Sigmoid colon (tissue), 7 donors: Measurements from ENCODE around the gene FBXL16. TPM values are rescaled to one million over a fixed set of nuclear protein-coding genes. Genes with fewer than 3 reads are reported as not detected.

Source experiments
- DNase-seq: peaks from one replicate; pipeline ENCODE4 v3.0.0-alpha.2; 2019
- H3K27ac ChIP-seq, 4 donors: fragments of 200-600 bp; sonication (generic); one replicate each; pipeline ENCODE4 v1.5.1; 2016 to 2019; ENCODE audit warnings: mild to moderate bottlenecking in 1 of 4
- H3K27me3 ChIP-seq, 3 donors: fragments of 200-600 bp; sonication (generic); one replicate each; pipeline ENCODE4 v1.5.1; 2019; ENCODE audit warnings: mild to moderate bottlenecking in 1 of 3
- H3K36me3 ChIP-seq, 4 donors: fragments of 200-600 bp; sonication (generic); one replicate each; pipeline ENCODE4 v1.5.1; 2016 to 2019
- H3K4me1 ChIP-seq, 4 donors: fragments of 200-600 bp; sonication (generic); one replicate each; pipeline ENCODE4 v1.5.1; 2017 to 2019
- H3K4me3 ChIP-seq, 4 donors: fragments of 200-600 bp; sonication (generic); one replicate each; pipeline ENCODE4 v1.5.1; 2017 to 2019; ENCODE audit warnings: mild to moderate bottlenecking in 2 of 4, moderate library complexity in 1 of 4
- H3K9me3 ChIP-seq, 4 donors: fragments of 200-600 bp in 3 of 4; sonication (generic) in 3 of 4; one replicate each; pipeline versions ENCODE4 v1.5.1 to v1.6.1; 2013 to 2019
- EP300 ChIP-seq, 4 donors: sonication (generic); formaldehyde crosslinking; IDR thresholded peaks; one replicate each; pipeline ENCODE4 v1.6.1; 2017; ENCODE audit warnings: antibody characterized with exemption in 4 of 4
- POLR2A ChIP-seq, 2 donors: fragments of 450-650 bp; IDR thresholded peaks; one replicate each; pipeline ENCODE4 v1.6.1; 2016; ENCODE audit warnings: antibody characterized with exemption in 2 of 2, mild to moderate bottlenecking in 2 of 2, moderate library complexity in 2 of 2
- POLR2AphosphoS5 ChIP-seq, 4 donors: sonication (generic); formaldehyde crosslinking; IDR thresholded peaks; one replicate each; pipeline ENCODE4 v1.6.1; 2017; ENCODE audit warnings: antibody characterized with exemption in 4 of 4
- WGBS, 2 donors: extraction: QIAGEN DNeasy Blood & Tissue Kit; methylation state at CpG; one replicate each; pipeline ENCODE4 v1.1.7; 2013; 5-methylcytosine and 5-hydroxymethylcytosine counted together
- intact Hi-C: fragments of 100-400 bp; cut with DNase I; formaldehyde crosslinking; loops from one replicate; pipeline ENCODE4 v1.15.1; 2023
- polyA plus RNA-seq, 3 donors: library from polyadenylated mRNA; stranded (reverse); fragments of 200-250 nt; gene quantifications; one replicate each; pipeline ENCODE4 v1.2.3, GENCODE V29; 2013
- total RNA-seq, 4 donors: library from RNA; depleted of rRNA; stranded (reverse); fragments of >200 nt; gene quantifications; one replicate each; pipeline ENCODE4 v1.1.0, GENCODE V29; 2016
- TF ChIP-seq, protein P1 (sequence below), 4 experiments: fragments of 450-650 bp in 3 of 4; fragments of 200-600 bp in 1 of 4; IDR thresholded peaks; one replicate each; pipeline ENCODE4 v1.5.1; 2016 to 2019; ENCODE audit warnings: antibody characterized with exemption in 4 of 4, mild to moderate bottlenecking in 3 of 4, moderate library complexity in 2 of 4
- donor health status: healthy with polysubstance abuse.
- donor health status: Bipolar disorder and iron deficiency.
- donor health status: healthy.

FBXL16 gene
- total and polyA plus RNA-seq, 7 donors = 0.16 to 2.4 (median 1.4) TPM; not detected in 1

DNA sequence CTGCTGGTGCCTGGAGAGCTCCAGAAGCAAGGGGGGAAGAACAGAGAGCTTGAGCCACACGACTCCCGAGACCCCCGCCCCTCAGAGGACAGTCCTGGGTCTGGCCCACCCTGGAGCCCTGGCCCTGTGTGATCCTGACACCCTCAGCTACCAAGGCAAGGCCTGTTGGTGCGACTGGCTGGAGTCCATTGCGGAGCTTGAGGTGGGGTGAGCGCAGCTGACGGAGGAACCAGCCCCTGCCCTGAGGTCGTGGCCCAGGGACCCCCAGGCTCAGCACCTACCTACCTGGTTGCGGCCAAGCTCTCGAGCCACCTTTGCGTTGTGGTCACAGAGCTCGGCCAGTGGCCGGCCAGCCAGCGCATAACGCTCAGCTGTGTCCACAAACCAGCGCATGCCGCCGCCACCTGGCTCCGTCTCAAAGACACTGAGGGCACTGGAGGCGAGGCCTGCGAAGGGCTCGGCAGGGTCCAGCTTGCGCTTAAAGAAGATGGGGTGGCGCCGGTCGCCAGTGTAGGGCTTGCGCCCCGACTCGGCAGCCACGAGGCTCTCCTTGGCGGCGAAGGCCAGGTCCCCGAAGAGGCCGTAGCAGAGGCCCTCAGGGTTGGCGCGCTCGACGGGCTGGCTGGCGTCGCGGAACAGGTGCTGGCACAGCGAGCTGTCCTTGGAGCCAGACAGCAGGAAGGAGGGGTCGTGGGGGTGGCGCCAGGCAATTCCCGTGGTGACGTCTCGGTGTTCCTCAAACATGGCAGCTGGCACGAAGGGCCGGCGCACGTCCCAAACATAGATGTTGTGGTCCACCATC, 18.9 kb downstream of the FBXL16 start:
- H3K9me3 ChIP-seq = no peaks in the 10 kb centered on the region
- intact Hi-C loops = loop anchor here (10.0 kb wide), 1 partner anchor 1088 kb away; the partner anchor contains the start of genes EME2, MRPS34 and NME3
- peaks cover 0 to 71% (median 64%) of the 10 kb centered on the region in 4 donors for H3K4me1 ChIP-seq
- no peak overlapping the region for H3K4me3 ChIP-seq
- peaks cover 11 to 40% (median 20%) of the 10 kb centered on the region in 4 donors for H3K36me3 ChIP-seq
- no peak for DNase-seq
- peaks cover 0 to 2% (median 0%) of the 10 kb centered on the region in 3 donors for H3K27me3 ChIP-seq
- H3K27ac ChIP-seq = no peak overlapping the region
- 95 to 96% methylated on average over 51 of the region's 51 CpGs for WGBS, 2 donors
- TF ChIP-seq POLR2AphosphoS5 (IDR thresholded peaks at IDR 0.05) = no peak
- TF ChIP-seq, protein P1, sequence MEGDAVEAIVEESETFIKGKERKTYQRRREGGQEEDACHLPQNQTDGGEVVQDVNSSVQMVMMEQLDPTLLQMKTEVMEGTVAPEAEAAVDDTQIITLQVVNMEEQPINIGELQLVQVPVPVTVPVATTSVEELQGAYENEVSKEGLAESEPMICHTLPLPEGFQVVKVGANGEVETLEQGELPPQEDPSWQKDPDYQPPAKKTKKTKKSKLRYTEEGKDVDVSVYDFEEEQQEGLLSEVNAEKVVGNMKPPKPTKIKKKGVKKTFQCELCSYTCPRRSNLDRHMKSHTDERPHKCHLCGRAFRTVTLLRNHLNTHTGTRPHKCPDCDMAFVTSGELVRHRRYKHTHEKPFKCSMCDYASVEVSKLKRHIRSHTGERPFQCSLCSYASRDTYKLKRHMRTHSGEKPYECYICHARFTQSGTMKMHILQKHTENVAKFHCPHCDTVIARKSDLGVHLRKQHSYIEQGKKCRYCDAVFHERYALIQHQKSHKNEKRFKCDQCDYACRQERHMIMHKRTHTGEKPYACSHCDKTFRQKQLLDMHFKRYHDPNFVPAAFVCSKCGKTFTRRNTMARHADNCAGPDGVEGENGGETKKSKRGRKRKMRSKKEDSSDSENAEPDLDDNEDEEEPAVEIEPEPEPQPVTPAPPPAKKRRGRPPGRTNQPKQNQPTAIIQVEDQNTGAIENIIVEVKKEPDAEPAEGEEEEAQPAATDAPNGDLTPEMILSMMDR (IDR thresholded peaks at IDR 0.05) = no peak
- TF ChIP-seq EP300 (IDR thresholded peaks at IDR 0.05) = no peak
- no peak for TF ChIP-seq POLR2A (IDR thresholded peaks at IDR 0.05)

DNA sequence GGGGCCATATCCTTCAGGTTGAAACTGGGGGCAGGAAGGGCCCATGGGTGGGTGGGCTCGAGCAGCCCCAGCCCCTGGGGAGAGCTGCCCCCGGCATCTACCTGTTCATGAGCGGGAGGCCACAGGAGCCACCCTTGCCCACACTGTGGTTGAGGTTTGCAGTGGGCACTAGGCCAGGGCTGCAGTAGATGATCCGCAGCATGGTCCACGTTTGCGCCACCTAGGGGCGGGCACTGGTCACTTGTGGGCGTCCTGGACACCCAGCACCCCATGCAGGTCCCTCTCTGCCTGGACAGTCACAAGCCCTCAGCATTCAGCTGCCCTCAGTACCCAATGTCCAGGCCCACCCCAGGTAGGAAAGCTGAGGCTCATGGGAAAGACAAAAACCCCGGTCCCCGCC, 19.6 kb downstream of the FBXL16 start:
- H3K4me3 ChIP-seq = no peak overlapping the region
- intact Hi-C loops = loop anchor here (2.0 to 10.0 kb wide), 2 partner anchors 35 to 1089 kb away; partner anchors contain the start of genes ANTKMT, EME2, MRPS34 and NME3
- H3K36me3 ChIP-seq = peaks cover 14 to 41% (median 21%) of the 10 kb centered on the region in 4 donors
- H3K9me3 ChIP-seq = no peaks in the 10 kb centered on the region
- no peaks in the 10 kb centered on the region for H3K27me3 ChIP-seq
- TF ChIP-seq POLR2A (IDR thresholded peaks at IDR 0.05) (no peak), EP300 (IDR thresholded peaks at IDR 0.05) (no peak), POLR2AphosphoS5 (IDR thresholded peaks at IDR 0.05) (no peak)
- TF ChIP-seq, protein P1 (IDR thresholded peaks at IDR 0.05) = no peak
- DNase-seq = no peak
- no peak overlapping the region for H3K27ac ChIP-seq
- peaks cover 0 to 76% (median 71%) of the 10 kb centered on the region in 4 donors for H3K4me1 ChIP-seq
- WGBS, 2 donors = 44 to 72% methylated on average over 10 of the region's 10 CpGs

DNA sequence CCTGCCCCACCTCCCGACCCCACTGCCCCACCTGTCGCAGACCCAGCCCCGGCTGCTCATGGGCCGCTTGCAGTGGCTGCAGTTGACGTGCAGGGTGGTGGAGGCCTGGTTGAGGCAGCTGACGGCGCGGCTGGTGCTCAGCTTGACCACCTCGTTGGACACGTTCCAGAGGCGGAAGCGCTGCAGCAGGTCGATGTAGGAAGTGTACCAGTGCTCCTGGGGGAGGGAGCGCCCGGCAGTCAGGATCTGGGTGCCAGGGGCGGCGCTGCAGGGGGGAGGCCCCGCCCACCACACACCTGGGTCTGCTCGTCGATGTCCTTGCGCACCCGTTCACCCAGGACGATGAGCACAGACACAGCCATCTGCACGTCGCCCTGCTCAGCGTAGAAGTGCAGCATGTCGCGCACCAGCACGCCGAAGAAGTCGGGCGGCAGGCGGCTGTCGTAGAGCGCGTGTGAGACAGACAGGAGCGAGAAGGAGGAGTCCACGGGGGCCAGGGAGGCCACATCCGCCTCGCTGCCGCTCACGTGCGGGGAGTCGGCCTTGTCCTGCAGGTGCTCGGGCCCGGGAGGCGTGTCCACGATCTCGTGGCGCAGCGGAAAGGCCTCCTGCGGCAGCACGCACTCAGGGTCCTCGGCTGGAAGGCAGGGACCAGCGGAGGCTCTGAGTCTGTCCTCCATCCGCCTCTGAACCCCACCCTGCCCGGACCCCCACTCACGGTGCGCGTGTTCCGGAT, 20.5 kb downstream of the FBXL16 start:
- Histone ChIP-seq H3K9me3 (no peaks in the 10 kb centered on the region), H3K27ac (peak overlapping the region; percentile 82 to 87 (median 83)), H3K36me3 (peaks cover 14 to 41% (median 21%) of the 10 kb centered on the region in 4 donors), H3K27me3 (no peaks in the 10 kb centered on the region), H3K4me3 (peak overlapping the region; percentile 49 to 83 (median 79)), H3K4me1 (peaks cover 0 to 75% (median 69%) of the 10 kb centered on the region in 4 donors)
- 92 to 95% methylated on average over 61 of the region's 61 CpGs for WGBS, 2 donors
- DNase-seq = peak; percentile 77
- intact Hi-C loops = loop anchor here (2.0 to 10.0 kb wide), 2 partner anchors 36 to 1090 kb away; partner anchors contain the start of genes ANTKMT, EME2, MRPS34 and NME3
- no peak for TF ChIP-seq POLR2A (IDR thresholded peaks at IDR 0.05)

DNA sequence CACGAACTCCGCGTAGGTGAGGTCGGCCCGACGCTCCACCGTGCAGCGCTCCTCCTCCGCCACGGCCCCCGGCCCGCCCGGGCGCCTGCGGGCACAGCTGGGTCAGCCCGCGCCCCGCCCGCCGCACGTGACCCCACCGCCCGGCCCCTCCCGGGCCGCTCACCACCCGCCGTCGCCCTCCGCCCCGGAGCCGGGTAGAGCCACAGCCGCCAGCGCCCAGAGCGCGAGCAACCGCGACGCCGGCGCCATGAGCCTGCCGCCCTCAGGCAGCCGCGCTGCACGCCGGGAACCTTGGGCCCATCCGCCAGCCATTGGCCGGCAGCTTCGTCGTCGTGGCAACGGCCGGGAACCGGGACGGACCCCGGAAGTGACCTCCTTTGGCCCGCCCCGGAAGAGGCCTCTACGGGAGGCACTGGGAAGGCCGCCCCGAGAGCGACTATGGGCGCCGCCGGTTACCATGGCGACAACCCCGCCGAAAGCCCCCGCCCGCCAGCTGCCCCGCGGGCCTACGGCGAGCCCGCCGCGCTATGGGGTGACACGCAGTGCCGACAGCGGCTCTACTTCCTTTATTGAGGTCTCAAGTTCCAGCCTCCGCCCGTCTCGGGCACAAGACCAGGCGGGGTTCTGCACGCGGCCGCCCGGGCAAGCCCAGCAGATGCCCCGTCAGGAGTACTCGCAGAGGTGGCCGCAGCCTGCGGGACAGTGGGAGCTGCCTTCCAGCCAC, 21.4 kb downstream of the FBXL16 start, which contains the start of gene JMJD8:
Gene JMJD8, minus strand, starts transcription at position 264 of the 724 bp plus-strand sequence. Its CDS starts 15 bp downstream, at position 249.
- WGBS, 2 donors = 1 to 3% methylated on average over 91 of the region's 91 CpGs
- Histone ChIP-seq H3K27ac (peak within 1 kb of the TSS; percentile 82 to 87 (median 83)), H3K36me3 (peaks cover 14 to 41% (median 21%) of the 10 kb centered on the region in 4 donors), H3K27me3 (no peaks in the 10 kb centered on the region), H3K4me1 (peaks cover 0 to 72% (median 67%) of the 10 kb centered on the region in 4 donors), H3K4me3 (peak within 1 kb of the TSS; percentile 49 to 83 (median 79)), H3K9me3 (no peaks in the 10 kb centered on the region)
- TF ChIP-seq EP300 (IDR thresholded peaks at IDR 0.05) (no peak), POLR2AphosphoS5 (IDR thresholded peaks at IDR 0.05) (peak; percentile 40 to 87 (median 82))
- DNase-seq = peak; percentile 98
- intact Hi-C loops = loop anchor here (2.0 to 10.0 kb wide), 2 partner anchors 37 to 1091 kb away; partner anchors contain the start of genes ANTKMT, EME2, MRPS34 and NME3
